A204.1 (cell line): Measurements from ENCODE around the gene DLG3.

Experiments used
- FAIRE-seq: peaks from 2 replicates; lab custom pipeline; 2012; peaks lifted over from hg19 to GRCh38; lab: Jason Lieb, UNC

Gene DLG3

GRCh38 chrX:70437921-70438665, 6.5 kb upstream of the DLG3 start:
- FAIRE-seq, result no peak

GRCh38 chrX:70439016-70439415, 5.6 kb upstream of the DLG3 start:
- no peak for FAIRE-seq

- FAIRE-seq, result no peak
Observed at GRCh38 chrX:70442224-70442623, 2.4 kb upstream of the DLG3 start.

DNA sequence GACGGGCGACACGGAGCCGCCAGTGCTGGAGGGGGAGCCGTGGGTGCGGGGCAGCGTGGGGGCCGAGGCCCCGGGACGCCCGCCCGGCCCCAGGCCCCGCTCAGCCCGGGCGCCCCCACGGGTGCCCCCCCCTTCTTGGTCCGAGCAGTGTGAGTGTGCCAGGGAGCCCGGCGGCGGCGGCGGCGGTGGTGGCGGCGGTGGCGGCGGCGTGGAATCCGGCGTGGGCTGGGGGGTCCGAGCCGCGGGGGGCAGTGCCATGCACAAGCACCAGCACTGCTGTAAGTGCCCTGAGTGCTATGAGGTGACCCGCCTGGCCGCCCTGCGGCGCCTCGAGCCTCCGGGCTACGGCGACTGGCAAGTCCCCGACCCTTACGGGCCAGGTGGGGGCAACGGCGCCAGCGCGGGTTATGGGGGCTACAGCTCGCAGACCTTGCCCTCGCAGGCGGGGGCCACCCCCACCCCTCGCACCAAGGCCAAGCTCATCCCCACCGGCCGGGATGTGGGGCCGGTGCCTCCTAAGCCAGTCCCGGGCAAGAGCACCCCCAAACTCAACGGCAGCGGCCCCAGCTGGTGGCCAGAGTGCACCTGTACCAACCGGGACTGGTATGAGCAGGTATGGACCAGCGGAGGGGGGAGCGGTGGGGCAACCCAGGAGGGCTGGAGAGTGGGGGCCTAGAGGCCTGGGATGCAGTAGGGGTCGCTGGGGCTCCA, 466 bp downstream of the DLG3 start:
- no peak for FAIRE-seq

DNA sequence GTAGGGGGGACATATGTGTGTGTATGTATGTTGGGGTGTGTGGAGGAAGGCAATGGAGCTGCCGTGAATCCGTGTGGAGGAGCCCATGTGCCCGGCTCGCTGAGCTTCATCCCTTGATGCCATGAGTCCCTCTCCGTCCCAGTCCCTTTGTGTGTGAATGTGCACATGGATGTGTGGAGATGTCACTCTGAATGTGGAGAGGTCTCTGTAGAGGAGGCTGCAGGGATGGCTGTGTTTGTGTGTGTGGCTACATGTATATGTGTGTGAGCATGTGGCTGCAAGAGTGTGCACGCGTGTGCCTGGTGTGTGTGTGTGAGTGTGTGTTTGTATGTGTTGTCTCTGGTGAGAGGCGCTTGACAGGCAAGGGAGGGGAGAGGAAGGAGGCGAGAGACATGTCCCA, 1.3 kb downstream of the DLG3 start:
- FAIRE-seq, result no peak

DNA sequence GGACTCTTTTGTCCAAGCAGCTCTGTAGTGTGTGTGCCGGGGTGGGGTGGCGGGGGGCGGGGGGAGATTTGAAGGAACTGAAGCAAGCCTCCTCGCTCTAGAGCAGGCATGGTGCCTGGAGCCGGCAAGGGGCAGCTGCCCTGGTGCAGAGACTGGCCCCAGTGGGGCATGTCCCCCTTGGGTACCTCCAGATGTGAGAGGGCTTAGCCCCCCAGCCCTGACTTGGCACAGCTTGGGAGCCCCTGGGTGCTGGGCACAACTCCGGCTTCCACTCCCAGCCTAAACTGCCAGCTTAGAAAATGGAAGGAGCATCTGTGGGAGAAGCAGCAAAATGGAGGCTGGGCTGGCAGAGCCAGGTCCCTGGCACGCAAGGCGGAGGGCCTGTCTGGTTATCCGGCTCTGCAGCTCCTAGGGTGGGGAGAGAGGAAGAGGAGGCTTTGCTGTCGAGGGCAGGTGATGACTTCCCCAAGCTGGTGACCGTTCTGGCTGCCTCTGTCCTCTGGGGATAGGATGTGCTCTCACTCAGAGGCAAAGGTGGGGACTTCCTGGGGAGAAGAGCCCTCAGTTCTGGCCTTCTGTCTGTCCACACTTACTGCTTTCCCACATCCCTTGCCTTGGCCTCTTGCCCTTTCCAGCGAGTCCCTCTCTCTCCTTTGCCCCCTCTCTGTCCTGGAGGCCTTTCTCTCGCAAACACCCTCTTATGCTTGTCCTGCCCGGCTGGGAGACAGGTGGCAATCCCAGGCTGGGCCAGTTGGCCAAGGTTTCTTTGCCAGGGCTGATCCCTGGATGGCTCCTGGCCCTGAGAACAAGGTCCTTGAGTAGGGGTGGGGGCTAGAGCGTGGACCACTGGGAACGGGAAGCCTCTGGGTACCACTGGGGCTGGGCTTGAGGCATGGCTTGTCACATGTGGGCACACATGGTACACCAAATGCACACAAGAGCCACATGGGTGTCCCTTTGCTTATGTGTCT, 2.0 kb downstream of the DLG3 start:
- FAIRE-seq, result no peak

DNA sequence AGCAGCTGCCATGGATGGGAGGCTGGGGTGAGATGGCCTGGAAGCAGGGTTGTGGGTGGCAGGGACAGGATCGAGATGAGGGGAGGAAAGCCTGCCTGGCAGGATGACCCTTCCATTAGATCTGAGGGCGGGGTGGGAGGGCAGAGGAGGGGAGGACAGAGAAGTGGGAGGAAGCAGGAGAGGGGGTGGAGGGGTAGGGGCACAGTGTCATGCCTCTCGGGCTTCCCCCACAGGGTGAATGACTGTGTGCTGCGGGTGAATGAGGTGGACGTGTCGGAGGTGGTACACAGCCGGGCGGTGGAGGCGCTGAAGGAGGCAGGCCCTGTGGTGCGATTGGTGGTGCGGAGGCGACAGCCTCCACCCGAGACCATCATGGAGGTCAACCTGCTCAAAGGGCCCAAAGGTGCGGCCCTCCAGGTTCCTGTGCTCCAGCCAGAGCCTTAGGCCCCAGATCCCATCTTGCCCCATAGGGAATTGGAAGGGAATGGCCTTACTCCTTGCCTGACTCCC, 4.9 kb downstream of the DLG3 start:
- FAIRE-seq, result no peak

DNA sequence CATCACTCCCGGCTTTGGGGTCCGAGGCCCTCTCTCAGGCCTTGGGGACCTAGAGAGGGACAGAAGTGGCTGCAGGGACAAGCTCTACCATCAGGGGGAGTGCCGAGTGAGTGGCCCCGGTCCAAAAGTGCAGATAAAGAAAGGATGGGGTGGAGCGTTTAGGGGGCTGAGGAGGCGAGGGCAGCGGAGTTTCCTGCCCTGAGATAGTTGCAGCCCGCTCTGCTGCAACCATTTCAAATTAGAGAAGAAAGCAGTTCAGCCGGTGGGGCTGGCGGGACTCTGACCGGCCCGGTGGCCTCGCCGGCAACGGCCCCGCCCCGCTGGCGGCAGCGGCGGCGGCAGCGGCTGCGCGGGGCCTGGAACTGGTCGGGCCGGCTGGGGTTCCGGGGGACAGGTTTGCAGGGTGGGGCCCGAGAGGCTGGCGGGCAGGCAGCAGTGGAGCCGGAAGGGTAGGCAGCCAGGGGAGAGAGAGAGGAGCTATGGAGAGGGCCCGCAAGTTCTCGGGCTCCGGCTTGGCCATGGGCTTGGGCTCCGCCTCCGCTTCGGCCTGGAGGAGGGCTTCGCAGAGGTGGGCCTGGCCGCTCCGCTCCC, 7.6 kb downstream of the DLG3 start:
- FAIRE-seq, result no peak

DNA sequence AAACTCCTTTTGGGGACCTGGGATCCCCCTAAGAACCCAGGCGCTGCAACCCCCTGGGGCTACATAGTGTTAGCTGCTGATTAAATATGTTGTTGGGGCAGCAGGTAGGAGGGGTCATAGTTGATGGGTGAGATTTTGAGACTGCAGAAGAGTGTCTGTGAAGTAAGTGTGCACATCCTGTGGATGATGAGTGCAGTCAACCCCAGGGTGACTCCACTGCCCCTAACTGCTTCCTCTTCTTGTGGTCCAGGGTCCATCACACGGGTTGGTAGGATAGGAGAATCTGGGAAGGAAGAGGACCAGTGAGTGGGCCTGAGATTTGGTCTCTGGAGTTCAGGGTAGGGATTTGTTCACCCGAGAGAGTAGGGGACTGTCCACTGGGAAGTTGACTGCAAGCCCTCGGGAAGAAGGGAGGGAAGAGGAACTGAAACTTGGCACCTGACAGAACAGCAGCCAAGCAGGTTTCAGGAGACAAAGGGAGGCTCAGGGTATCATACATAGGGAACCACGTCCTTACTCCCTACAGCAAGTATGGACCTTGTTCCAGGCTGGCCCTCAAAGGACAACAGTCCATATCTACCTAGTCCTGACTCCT, 8.5 kb downstream of the DLG3 start:
- no peak for FAIRE-seq

DNA sequence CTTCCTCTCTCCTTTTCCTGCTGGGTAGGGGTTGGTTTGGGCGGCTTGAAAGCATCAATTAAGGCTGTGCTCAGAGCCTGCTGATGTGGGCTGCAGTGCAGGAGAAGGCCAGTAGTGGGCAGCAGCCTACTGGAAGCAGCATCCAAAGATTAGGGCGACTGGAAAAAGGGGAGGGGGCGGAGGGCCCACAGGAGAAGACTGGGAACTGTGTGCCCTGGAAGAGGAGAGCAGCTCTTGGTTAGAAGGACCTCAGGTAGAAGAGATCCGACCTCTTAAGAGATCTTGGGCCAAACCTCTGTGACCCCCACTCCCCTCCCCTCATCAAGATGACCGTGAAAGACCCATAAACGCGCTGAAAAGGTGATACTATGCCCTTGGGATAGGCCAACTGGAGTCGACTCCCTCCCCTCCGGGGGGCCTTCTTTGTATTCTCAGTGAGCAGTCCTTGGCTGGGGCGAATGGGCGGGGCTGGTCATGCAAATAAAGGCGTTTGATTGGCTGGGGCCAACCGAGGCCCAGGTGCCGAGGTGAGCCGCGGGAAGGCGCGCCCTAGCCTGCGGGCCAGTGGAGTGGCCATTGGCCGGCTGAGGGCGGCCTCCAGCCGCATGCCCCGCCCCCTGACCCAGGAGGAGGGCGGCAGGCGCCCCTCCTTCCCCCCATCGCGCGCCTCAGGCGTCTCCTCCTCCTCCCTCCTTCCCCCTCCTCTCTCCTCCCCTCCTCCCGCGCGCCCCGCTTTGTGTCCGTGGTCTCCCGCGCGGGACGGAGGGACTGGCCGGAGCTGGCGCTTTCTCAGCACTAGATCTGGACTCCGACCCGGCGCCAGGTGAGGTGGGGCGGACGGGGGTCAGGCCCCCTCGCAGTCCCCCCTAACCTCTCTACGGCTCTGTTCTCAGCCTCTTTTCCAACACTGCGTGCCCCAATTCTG, 10.1 kb downstream of the DLG3 start:
- no peak for FAIRE-seq

DNA sequence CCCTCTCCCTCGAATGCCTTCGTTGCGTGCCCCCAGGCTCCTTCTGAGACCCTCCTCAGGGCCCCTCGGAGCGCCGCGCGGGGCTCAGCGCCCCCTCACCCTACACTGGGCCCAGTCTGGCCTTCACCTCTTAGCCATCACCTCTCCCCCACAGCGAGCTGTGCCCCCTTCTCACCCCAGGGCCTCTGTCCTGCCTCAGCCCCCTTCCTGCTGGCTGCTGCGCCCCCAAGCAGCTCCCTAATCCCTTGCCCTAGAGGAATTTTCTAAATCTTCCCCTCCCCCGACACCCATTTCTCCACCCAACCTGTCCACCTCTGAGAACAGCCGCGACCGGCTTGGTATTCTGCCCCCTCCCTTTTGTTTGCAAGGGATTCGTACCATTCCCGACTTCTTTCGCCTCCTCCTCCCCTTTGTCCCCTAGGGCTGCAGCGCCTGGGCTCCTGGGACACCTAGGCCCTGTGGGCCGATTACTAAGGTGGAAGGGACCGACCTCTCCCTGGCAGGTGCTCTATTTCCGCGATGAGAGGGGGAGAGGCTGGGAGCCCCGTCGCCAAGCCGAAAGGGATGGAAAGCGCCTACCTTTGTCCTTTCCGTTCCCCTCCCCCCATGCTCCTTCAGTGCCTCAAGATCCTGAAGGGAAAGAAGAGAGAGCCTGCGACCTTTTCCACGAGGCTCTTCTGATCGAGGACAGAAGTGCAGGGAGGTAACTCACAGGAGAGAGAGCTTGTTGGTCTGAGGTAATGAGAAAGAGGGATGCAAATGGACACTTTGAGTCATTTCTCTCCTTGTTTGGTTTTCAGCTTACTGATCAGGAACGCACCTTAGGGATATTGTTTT, 10.9 kb downstream of the DLG3 start:
- FAIRE-seq, result no peak

GRCh38 chrX:70456256-70456655, 11.6 kb downstream of the DLG3 start:
- no peak for FAIRE-seq

DNA sequence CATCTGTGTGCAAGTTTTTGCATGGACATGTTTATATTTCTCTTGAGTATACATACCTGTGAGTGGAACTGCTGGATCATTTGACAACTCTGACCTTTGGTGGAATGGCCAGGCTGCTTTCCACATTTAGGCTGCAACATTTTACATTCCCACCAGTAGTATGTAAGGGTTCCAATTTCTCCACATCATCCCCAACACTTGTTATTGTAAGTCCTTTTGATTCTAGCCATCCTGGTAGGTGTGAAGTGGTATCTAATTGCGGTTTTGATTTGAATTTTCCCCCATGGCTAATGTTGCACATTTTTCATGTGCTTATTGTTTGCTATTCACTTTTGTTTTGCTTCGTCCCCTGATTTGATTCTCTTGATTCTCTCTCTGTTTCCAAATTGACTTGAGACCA, 16.4 kb downstream of the DLG3 start:
- FAIRE-seq, result no peak

GRCh38 chrX:70464051-70464450, 19.4 kb downstream of the DLG3 start:
- FAIRE-seq, result no peak

DNA sequence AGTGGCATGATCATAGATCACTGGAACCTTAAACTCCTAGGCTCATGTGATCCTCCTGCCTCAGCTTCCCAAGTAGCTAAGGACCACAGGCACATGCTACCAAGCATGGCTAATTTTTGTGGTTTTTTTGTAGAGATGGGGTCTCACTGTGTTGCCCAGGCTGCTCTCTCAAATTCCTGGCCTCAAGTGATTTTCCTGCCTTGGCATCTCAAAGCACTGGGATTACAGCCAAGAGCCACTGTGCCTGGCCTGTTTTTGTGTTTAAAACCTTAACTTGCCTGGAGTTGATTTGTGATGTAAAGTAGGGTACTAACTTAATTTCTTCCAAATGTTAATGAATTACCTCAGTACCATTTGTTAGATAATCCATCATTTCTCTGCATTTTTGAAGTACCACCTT, 22.3 kb downstream of the DLG3 start:
- FAIRE-seq, result no peak

DNA sequence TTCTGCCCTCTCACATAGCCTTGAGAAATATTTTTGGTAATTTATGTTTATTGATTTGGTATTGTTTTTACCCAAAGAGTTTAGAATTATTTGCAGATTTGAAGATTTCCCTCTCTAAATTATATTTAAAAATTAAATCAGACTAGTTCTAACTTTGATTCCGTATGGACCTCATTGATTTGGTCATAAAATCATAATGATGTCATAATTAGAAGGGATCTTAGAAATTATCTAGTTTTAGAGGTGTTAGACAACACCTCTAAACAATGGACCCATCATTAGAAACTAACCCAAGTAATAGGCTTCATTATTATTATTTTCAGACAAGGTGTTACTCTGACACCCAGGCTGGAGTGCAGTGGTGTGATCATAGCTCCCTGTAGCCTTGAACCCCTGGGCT, 24.1 kb downstream of the DLG3 start:
- no peak for FAIRE-seq

- FAIRE-seq, result no peak
Observed at GRCh38 chrX:70470850-70471289, 26.2 kb downstream of the DLG3 start.

GRCh38 chrX:70476166-70476933, 31.7 kb downstream of the DLG3 start:
- FAIRE-seq, result no peak
